ENCODE measurements around the gene CCSER1.
"Not testable (repeated sequence)": the region's sequence is repeated elsewhere in the genome, so short reads cannot be mapped to it uniquely, and the experiment has no call there.

Gene CCSER1

DNA sequence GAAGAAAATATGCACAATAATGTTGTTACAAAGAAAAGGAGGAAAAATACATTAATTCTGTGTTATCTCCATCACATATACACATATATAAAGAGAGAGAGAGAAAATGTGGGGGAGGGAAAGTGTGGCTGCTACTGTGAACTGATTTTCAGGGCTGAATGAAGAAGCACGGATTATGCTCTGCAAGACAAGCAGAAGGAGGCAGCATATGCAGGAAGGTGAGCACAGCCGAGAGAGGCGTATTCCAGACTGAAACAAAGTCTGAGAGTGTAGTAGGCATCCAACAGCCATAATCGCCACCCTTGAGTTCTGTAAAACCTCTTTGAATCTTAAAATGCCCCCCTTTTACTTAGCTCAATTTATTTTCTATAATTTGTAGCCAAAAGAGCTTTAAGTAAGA is 1094.8 kb downstream of the CCSER1 start:
- DNase-seq, result no peak

GRCh38 chr4:91226867-91227266 is 1099.7 kb downstream of the CCSER1 start:
- no peak for DNase-seq

DNA sequence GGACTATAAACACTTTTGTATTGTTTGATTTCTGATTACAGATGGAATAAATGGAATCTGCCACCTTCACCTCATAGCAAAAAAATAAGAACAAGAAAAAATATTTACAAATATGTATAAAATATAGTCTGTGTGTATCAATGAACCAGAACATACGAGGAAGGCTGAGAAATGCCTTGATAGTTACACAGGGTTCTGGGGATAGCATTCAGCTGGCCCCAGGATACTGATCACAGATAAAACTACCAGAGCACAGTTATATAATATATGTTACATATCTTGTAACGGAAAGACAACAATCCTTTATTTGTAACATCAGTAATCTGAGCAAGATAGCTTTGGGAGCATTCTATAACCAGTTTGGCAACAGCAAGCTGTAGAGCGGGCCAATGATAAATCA is 1101.5 kb downstream of the CCSER1 start:
- no peak for DNase-seq

DNA sequence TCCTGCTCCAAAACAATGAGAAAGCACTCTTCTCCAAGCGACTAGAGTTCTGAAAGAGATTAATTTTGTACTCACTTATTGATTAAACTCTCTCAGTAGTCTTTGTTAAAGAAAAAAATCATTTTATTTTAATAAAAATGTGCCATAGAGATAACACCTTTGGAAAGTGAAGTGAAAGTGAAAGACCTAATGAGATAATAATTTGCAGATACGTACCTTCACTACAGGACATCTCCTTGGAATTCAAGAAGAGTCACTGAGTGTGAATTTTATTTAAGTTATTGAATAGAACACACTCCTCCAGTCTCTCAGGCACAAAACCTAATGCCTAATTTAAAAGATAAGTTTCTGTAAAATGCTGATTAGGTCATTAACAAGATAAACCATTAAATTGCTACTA is 1106.0 kb downstream of the CCSER1 start:
- no peak for DNase-seq

DNA sequence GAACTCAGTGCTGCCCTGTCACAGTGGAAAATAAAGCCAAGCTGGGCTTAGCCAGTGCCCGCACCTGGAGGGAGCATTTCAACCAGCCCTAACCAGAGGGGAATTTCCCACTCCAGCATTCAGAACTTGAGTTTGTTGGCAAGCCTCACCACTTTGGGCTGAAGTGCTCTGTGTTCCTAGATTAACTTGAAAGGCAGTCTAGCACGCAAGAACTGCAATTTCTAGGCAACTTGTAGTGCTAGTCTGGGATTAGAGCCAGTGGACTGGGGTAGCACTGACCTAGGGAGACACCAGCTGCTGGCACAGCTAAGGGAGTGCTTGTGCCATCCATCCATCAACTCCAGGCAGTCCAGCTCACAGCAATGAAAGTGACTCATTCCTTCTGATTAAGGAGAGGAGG is 1115.9 kb downstream of the CCSER1 start:
- no peak for DNase-seq

- DNase-seq, result no peak
Measured at GRCh38 chr4:91256043-91256442, 1128.8 kb downstream of the CCSER1 start.

DNA sequence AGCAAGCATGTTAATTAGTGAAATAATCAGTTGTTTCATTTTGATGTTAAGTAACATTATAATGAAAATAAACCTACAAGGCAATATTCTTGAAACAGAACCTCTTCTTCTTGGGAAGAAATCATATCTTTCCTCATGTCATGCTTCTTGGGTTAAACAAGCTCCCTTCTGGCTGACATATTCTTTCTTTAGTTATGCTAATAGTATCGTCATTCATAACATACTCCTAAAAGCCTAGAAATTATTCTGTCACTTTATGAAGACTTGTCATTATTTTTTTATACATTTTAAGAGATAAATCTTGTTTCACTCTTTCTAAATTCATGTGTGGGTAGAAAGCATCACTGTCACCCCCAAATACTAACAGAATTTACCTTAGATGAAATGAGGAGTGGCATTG is 1129.6 kb downstream of the CCSER1 start:
- DNase-seq, result no peak

GRCh38 chr4:91257721-91258120 is 1130.5 kb downstream of the CCSER1 start:
- DNase-seq, result no peak

GRCh38 chr4:91258326-91258725 is 1131.1 kb downstream of the CCSER1 start:
- DNase-seq, result no peak

DNA sequence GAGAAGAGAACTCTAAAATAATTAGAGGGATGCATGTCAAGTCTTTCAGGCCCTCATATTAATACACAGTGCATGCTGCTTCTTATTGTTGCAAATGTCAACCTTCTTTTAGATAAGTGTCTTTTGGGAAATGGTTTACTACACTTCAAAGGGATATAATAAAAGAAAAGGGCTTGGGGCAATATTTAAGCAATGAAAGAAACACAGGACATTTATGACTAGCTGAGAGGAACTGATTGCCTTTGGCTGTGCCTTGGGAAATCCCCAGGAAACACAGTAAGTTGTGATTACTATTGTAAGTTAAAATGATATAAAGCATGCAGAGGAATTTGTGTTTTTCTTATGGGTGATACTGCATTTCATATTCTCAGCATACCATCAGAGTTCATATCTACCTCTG is 1140.3 kb downstream of the CCSER1 start:
- DNase-seq, result no peak

DNA sequence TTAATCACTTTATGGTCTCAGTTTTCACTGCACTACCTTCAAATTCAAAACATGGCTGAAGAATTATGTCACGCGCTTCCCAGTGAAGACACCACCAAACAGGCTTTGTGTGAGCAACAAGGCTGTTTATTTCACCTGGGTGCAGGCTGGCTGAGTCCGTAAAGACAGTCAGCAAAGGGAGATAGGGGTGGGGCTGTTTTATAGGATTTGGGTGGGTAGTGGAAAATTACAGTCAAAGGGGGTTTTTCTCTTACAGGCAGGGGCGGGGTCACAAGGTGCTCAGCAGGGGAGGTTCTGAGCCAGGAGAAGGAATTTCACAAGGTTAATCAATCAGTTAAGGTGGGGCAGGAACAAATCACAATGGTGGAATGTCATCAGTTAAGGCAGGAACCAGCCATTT is 1141.3 kb downstream of the CCSER1 start:
- not testable (repeated sequence) for DNase-seq

GRCh38 chr4:91268913-91269312 is 1141.7 kb downstream of the CCSER1 start:
- no peak for DNase-seq

GRCh38 chr4:91279899-91280298 is 1152.7 kb downstream of the CCSER1 start:
- DNase-seq, result no peak

GRCh38 chr4:91280551-91281290 is 1153.5 kb downstream of the CCSER1 start:
- DNase-seq, result no peak

DNA sequence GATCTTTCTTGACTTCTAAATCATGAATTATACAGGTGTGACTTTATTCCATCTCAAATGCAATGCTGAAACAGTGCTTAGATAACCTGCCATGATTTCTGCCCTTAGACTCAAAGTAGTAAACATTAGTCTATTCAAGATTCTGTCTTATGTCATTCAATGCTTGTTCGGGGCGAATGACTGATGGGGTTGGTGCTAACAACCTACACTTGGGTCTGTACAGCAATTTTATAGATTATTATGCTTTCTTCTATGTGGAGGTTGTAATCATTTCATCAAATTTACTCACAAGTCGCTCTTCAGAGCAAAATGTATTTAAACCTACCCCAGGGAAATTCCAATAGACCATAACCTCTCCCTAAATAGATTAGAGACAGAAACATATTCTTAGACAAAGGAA is 1155.0 kb downstream of the CCSER1 start:
- no peak for DNase-seq

GRCh38 chr4:91283726-91284230 is 1156.6 kb downstream of the CCSER1 start:
- DNase-seq, result no peak

GRCh38 chr4:91284480-91284879 is 1157.3 kb downstream of the CCSER1 start:
- DNase-seq, result no peak

DNA sequence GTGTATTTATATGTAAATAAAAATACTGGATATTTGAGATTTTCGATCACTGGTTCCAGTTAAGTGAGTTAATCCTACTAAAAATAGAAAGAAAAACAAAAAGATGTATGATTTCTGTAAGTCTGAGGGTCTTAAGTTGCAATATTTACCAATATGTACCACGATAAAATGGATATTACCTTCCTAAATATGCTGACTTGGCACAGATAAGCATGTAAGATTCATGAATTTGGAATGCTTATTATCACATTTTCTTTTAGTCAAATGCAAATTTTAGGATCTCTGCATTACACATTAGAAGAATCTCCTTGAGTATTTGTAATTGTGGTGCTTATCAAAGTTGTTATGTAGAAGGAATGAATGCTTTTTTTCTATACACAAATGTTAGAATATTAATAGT is 1158.3 kb downstream of the CCSER1 start:
- no peak for DNase-seq

- no peak for DNase-seq
Measured at GRCh38 chr4:91288702-91289311, 1161.6 kb downstream of the CCSER1 start.

DNA sequence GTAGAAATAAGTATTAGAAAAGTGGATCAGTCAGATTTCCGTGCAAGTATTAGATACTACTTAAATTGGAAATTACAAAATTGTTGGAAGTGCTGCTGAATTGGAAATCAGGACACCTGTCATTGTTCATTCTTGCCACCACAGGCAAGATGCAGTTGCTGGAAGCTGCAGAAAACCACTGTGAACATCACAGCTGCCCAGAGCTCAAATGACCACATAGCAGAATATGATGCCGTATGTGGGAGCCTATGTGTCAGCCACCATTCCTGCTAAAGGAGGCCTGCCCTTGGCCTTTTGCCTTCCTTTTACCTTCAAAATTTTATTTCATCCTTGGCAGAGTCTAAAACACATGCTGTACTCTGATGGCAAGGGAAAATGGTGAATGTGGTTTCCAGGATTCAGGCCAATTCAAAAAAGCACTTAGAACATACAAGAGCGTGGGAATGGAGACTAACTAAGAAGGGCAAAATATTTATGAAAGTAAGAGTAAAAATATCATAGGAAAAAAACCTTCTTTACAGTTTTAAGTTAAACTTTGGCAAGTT is 1171.0 kb downstream of the CCSER1 start:
- no peak for DNase-seq

GRCh38 chr4:91298824-91299223 is 1171.6 kb downstream of the CCSER1 start:
- no peak for DNase-seq

GRCh38 chr4:91302120-91302519 is 1174.9 kb downstream of the CCSER1 start:
- DNase-seq, result no peak

DNA sequence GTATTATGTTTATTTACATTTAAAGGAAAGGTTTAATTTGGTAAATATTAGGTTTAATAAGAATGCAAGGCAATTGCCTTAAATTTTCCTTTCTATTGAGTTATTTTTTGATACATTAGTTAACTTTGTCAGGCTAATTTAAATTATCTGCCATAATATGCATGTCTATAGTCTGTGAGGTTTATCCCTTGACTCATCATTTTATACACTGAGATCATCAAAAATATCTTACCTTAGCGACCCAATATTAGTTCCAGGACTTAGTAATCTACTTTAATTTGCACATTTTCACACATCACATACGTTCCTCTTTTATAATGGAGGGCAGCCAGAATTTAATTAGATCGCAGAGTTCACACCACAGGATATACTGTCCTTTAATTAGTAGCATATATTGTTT is 1177.1 kb downstream of the CCSER1 start:
- DNase-seq, result no peak

GRCh38 chr4:91317434-91317833 is 1190.2 kb downstream of the CCSER1 start:
- no peak for DNase-seq

All from stimulated activated naive CD4-positive, alpha-beta T cell treated with Interleukin-2 at 50 U/mL for 16 hours (primary cell).